Measurements from ENCODE around the gene CAMTA1. TPM values are rescaled to one million over a fixed set of nuclear protein-coding genes. Genes with fewer than 3 reads are reported as not detected.
A peak's percentile ranks its signal among the peaks of the same experiment; 100 is the strongest.

CAMTA1 gene
- total RNA-seq, 1 donor from 2014 or later = 77.6 TPM

DNA sequence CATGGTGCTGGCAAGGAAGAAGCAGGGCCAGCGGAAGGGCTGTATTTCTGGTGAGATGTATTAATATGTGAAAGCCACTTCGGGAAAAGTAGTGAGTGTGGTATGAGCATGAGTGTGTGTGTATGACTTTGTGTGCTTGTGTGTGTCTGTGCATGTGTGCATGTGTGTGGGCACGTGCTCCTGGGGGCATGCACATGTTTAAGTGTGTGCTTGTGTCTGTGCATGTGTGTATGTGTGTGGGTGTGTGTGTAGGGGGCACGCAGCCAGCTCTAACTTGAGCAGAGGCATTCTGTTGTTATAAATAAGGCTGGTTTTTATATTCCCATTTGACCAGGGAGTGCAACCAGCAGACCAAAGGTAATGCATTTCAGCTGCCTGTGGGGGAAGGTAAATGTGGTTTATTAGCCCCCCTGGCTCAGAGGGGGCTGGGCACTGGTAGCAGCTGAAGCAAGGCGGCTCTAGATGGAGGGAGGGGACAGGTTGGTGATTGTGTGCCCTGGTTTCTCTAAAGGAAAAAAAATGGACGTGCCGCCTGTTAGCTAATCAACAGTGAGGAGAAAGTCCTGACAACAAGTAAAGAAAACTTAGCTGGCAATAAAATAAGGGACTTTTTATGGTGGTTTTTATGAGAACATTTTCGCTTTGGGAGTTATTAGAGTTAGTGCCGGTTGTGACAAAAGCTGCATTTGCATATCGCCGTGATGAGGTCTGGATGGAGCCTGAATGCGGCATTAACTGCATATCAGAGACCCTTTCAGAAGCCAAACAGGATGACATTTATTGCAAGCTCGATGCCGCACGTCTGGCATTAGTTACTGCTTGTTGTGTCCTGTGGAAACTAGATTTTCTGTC, 180.1 kb downstream of the CAMTA1 start:
- H3K9ac ChIP-seq (ENCODE audit: low read length) = no peak overlapping the region
- H3K9me3 Mint-ChIP-seq (ENCODE audit: unreplicated experiment) = no peaks in the 10 kb centered on the region

DNA sequence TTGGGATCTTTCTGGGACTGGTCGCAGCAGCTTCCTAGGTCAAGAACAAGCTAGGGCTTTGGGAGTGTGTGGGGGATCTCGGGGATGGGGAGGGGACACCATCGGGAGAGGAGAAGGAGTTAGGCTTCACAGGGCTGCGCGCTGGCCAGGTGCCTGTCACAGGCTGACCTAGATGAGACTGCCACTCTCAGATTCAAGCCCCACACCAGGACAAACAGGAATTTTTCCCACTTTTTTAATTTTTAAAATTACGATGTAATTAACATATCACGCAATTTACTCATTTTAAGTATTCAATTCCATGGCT, 180.6 kb downstream of the CAMTA1 start:
- no peak overlapping the region for H2AFZ ChIP-seq (ENCODE audit: low read depth, low read length)
- TF ChIP-seq EZH2 (IDR thresholded peaks at IDR 0.05; ENCODE audit: insufficient read depth, low read length) = no peak
- TF ChIP-seq, protein P1, sequence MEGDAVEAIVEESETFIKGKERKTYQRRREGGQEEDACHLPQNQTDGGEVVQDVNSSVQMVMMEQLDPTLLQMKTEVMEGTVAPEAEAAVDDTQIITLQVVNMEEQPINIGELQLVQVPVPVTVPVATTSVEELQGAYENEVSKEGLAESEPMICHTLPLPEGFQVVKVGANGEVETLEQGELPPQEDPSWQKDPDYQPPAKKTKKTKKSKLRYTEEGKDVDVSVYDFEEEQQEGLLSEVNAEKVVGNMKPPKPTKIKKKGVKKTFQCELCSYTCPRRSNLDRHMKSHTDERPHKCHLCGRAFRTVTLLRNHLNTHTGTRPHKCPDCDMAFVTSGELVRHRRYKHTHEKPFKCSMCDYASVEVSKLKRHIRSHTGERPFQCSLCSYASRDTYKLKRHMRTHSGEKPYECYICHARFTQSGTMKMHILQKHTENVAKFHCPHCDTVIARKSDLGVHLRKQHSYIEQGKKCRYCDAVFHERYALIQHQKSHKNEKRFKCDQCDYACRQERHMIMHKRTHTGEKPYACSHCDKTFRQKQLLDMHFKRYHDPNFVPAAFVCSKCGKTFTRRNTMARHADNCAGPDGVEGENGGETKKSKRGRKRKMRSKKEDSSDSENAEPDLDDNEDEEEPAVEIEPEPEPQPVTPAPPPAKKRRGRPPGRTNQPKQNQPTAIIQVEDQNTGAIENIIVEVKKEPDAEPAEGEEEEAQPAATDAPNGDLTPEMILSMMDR (IDR thresholded peaks at IDR 0.05; ENCODE audit: insufficient read depth, low read depth, low read length) = no peak
- H3K4me1 ChIP-seq (ENCODE audit: insufficient read depth, low read length) = peaks cover 31% of the 10 kb centered on the region
- Mint-ChIP-seq H3K36me3 (ENCODE audit: low read depth, unreplicated experiment) (no peaks in the 10 kb centered on the region), H3K27me3 (ENCODE audit: low read depth, unreplicated experiment) (peaks cover 22% of the 10 kb centered on the region), H3K9me3 (ENCODE audit: unreplicated experiment) (no peaks in the 10 kb centered on the region), H3K27ac (ENCODE audit: unreplicated experiment) (no peak overlapping the region), H3K4me3 (ENCODE audit: unreplicated experiment) (no peak overlapping the region), H3K4me1 (ENCODE audit: low read depth, unreplicated experiment) (peaks cover 16% of the 10 kb centered on the region)
- H3K4me3 ChIP-seq (ENCODE audit: insufficient read depth, low read depth, low read length) = no peak overlapping the region
- no peaks in the 10 kb centered on the region for H3K79me2 ChIP-seq (ENCODE audit: insufficient read depth, low read length)
- no peaks in the 10 kb centered on the region for H4K20me1 ChIP-seq (ENCODE audit: insufficient read depth, low read length)
- no peaks in the 10 kb centered on the region for H3K36me3 ChIP-seq (ENCODE audit: insufficient read depth, low read length)
- H3K27me3 ChIP-seq (ENCODE audit: insufficient read depth, low read length) = peaks cover 37% of the 10 kb centered on the region
- FAIRE-seq = no peak
- no peak overlapping the region for H3K9ac ChIP-seq (ENCODE audit: low read length)
- no peak for DNase-seq (ENCODE audit: low read depth)
- no peak overlapping the region for H3K4me2 ChIP-seq (ENCODE audit: low read length)
- no peaks in the 10 kb centered on the region for H3K9me3 ChIP-seq (ENCODE audit: insufficient read depth, low read depth, low read length)
- no peak overlapping the region for H3K27ac ChIP-seq (ENCODE audit: low read depth, low read length)

More for the DNA sequence above, 180.1 kb downstream of the CAMTA1 start:
- Mint-ChIP-seq H3K4me3 (ENCODE audit: unreplicated experiment) (no peak overlapping the region), H3K27me3 (ENCODE audit: low read depth, unreplicated experiment) (peaks cover 26% of the 10 kb centered on the region), H3K27ac (ENCODE audit: unreplicated experiment) (no peak overlapping the region), H3K4me1 (ENCODE audit: low read depth, unreplicated experiment) (peaks cover 16% of the 10 kb centered on the region), H3K36me3 (ENCODE audit: low read depth, unreplicated experiment) (no peaks in the 10 kb centered on the region)
- peaks cover 28% of the 10 kb centered on the region for H3K4me1 ChIP-seq (ENCODE audit: insufficient read depth, low read length)
- H3K4me3 ChIP-seq (ENCODE audit: insufficient read depth, low read depth, low read length) = no peak overlapping the region
- H2AFZ ChIP-seq (ENCODE audit: low read depth, low read length) = no peak overlapping the region
- no peaks in the 10 kb centered on the region for H3K36me3 ChIP-seq (ENCODE audit: insufficient read depth, low read length)
- FAIRE-seq (no peak), DNase-seq (ENCODE audit: low read depth) (no peak)
- H4K20me1 ChIP-seq (ENCODE audit: insufficient read depth, low read length) = no peaks in the 10 kb centered on the region
- peak; percentile 49 for TF ChIP-seq EZH2 (IDR thresholded peaks at IDR 0.05; ENCODE audit: insufficient read depth, low read length)
- TF ChIP-seq, protein P1 (IDR thresholded peaks at IDR 0.05; ENCODE audit: insufficient read depth, low read depth, low read length) = no peak
- H3K27me3 ChIP-seq (ENCODE audit: insufficient read depth, low read length) = peaks cover 40% of the 10 kb centered on the region
- no peak overlapping the region for H3K27ac ChIP-seq (ENCODE audit: low read depth, low read length)
- no peaks in the 10 kb centered on the region for H3K9me3 ChIP-seq (ENCODE audit: insufficient read depth, low read depth, low read length)
- no peaks in the 10 kb centered on the region for H3K79me2 ChIP-seq (ENCODE audit: insufficient read depth, low read length)
- no peak overlapping the region for H3K4me2 ChIP-seq (ENCODE audit: low read length)

- Mint-ChIP-seq H3K36me3 (ENCODE audit: low read depth, unreplicated experiment) (no peaks in the 10 kb centered on the region), H3K4me1 (ENCODE audit: low read depth, unreplicated experiment) (peaks cover 20% of the 10 kb centered on the region), H3K27ac (ENCODE audit: unreplicated experiment) (no peak overlapping the region), H3K4me3 (ENCODE audit: unreplicated experiment) (no peak overlapping the region), H3K27me3 (ENCODE audit: low read depth, unreplicated experiment) (peaks cover 19% of the 10 kb centered on the region), H3K9me3 (ENCODE audit: unreplicated experiment) (no peaks in the 10 kb centered on the region)
- no peak overlapping the region for H2AFZ ChIP-seq (ENCODE audit: low read depth, low read length)
- DNase-seq (ENCODE audit: low read depth) (no peak), FAIRE-seq (no peak)
- H3K79me2 ChIP-seq (ENCODE audit: insufficient read depth, low read length) = no peaks in the 10 kb centered on the region
- no peak overlapping the region for H3K27ac ChIP-seq (ENCODE audit: low read depth, low read length)
- H3K27me3 ChIP-seq (ENCODE audit: insufficient read depth, low read length) = peaks cover 33% of the 10 kb centered on the region
- H3K9ac ChIP-seq (ENCODE audit: low read length) = no peak overlapping the region
- H3K4me2 ChIP-seq (ENCODE audit: low read length) = no peak overlapping the region
- TF ChIP-seq, protein P1 (IDR thresholded peaks at IDR 0.05; ENCODE audit: insufficient read depth, low read depth, low read length) = no peak
- no peak for TF ChIP-seq EZH2 (IDR thresholded peaks at IDR 0.05; ENCODE audit: insufficient read depth, low read length)
- H4K20me1 ChIP-seq (ENCODE audit: insufficient read depth, low read length) = no peaks in the 10 kb centered on the region
- H3K9me3 ChIP-seq (ENCODE audit: insufficient read depth, low read depth, low read length) = no peaks in the 10 kb centered on the region
- peaks cover 35% of the 10 kb centered on the region for H3K4me1 ChIP-seq (ENCODE audit: insufficient read depth, low read length)
- no peaks in the 10 kb centered on the region for H3K36me3 ChIP-seq (ENCODE audit: insufficient read depth, low read length)
- H3K4me3 ChIP-seq (ENCODE audit: insufficient read depth, low read depth, low read length) = no peak overlapping the region
These were observed 181.1 kb downstream of the CAMTA1 start for GRCh38 chr1:6966326-6966725.

Measured in astrocyte (in vitro differentiated cells and primary cell).